HepG2 (cell line): ENCODE results near the gene MADCAM1. TPM values are rescaled to one million over a fixed set of nuclear protein-coding genes. Genes with fewer than 3 reads are reported as not detected.

Experiments used
- ATAC-seq: fragments of 200-7000 bp; cut with Tn5 transposase; 3 replicates; pipeline ENCODE4 v1.9.1; 2020; ENCODE audit warnings: mild to moderate bottlenecking, moderate library complexity
- BruUV-seq: library from RNA; stranded (reverse); fragments of 400-500 nt; replicated peaks from 2 replicates; lab custom pipeline; 2021; lab: Mats Ljungman, UMichigan
- CTCF ChIA-PET: fragments of 300-600 bp; formaldehyde crosslinking; extraction: SDS; loops from one replicate; lab custom pipeline; 2021; ENCODE audit warnings: low total read pairs, inconsistent platforms, low intra/inter-chr PET ratio; lab: Yijun Ruan, JAX
- POLR2A ChIA-PET: fragments of 350-600 bp; sonication (Branson Sonifier 250); formaldehyde crosslinking; loops from one replicate; lab custom pipeline; 2020; ENCODE audit warnings: antibody characterized with exemption, inconsistent platforms; lab: Yijun Ruan, JAX
- DNase-seq: peaks from one replicate; pipeline ENCODE4 v3.0.0-alpha.2; 2015; ENCODE audit warnings: low spot score
- FAIRE-seq: peaks from 3 replicates; lab custom pipeline; 2011; peaks lifted over from hg19 to GRCh38; lab: Jason Lieb, UNC
- H2AFZ ChIP-seq: one replicate; pipeline ENCODE4 v1.6.1; 2011; ENCODE audit warnings: low read length, inconsistent platforms
- H3K27ac ChIP-seq: fragments of 300-600 bp; 3 replicates; pipeline ENCODE4 v1.8.0; 2011; ENCODE audit warnings: mixed run types, mild to moderate bottlenecking, mixed read lengths, low read length, inconsistent platforms; ENCODE audit not compliant: insufficient read depth; ENCODE audit errors: extremely low read length
- H3K27me3 ChIP-seq, 2 experiments: fragments of 200-600 bp in 1 of 2; 2 replicates in 1 of 2; 3 replicates in 1 of 2; pipeline versions ENCODE4 v1.6.0 to v1.8.0; 2011; ENCODE audit warnings: low read length in 2 of 2, mild to moderate bottlenecking in 2 of 2, moderate library complexity in 2 of 2, inconsistent platforms in 1 of 2; ENCODE audit not compliant: insufficient read depth in 2 of 2, control insufficient read depth in 1 of 2
- H3K36me3 ChIP-seq, 2 experiments: fragments of 200-600 bp in 1 of 2; replicated peaks in 1 of 2; 2 replicates in 1 of 2; 3 replicates in 1 of 2; pipeline versions ENCODE4 v1.5.1 to v1.8.0; 2011; ENCODE audit warnings: low read length in 2 of 2, inconsistent platforms in 1 of 2; ENCODE audit not compliant: insufficient read depth in 2 of 2, control insufficient read depth in 1 of 2
- H3K4me1 ChIP-seq: 2 replicates; pipeline ENCODE4 v1.5.1; 2012; ENCODE audit warnings: low read length, inconsistent platforms; ENCODE audit not compliant: insufficient read depth
- H3K4me2 ChIP-seq: 2 replicates; pipeline ENCODE4 v1.6.0; 2011; ENCODE audit warnings: low read depth, low read length, inconsistent platforms
- H3K4me3 ChIP-seq, 3 experiments: fragments of 200-600 bp in 1 of 3; sonication (generic), shearing (Covaris generic) in 1 of 3; replicated peaks in 1 of 3; 2 replicates each; pipeline ENCODE4 v1.5.1; 2011 to 2016; ENCODE audit warnings: low read length in 3 of 3, inconsistent platforms in 2 of 3, low read depth in 2 of 3, mild to moderate bottlenecking in 2 of 3, control low read depth in 1 of 3, mixed read lengths in 1 of 3; ENCODE audit not compliant: insufficient read depth in 1 of 3
- H3K79me2 ChIP-seq: one replicate; pipeline ENCODE4 v1.6.1; 2011; ENCODE audit warnings: low read length, inconsistent platforms; ENCODE audit not compliant: insufficient read depth
- H3K9ac ChIP-seq: 2 replicates; pipeline ENCODE4 v1.6.0; 2011; ENCODE audit warnings: mild to moderate bottlenecking, low read depth, low read length, inconsistent platforms; ENCODE audit not compliant: insufficient read depth
- H3K9me3 ChIP-seq: 2 replicates; pipeline ENCODE4 v1.5.1; 2012; ENCODE audit warnings: mild to moderate bottlenecking, low read length
- H4K20me1 ChIP-seq: 2 replicates; pipeline ENCODE4 v1.6.0; 2011; ENCODE audit warnings: inconsistent platforms, mild to moderate bottlenecking, low read length, moderate library complexity; ENCODE audit not compliant: insufficient read depth
- ARNT ChIP-seq: fragments of 450-650 bp; IDR thresholded peaks from 2 replicates; pipeline ENCODE4 v1.6.1; 2017
- GZF1 ChIP-seq: sonication (generic); formaldehyde crosslinking; IDR thresholded peaks from 2 replicates; pipeline ENCODE4 v1.5.1; 2020; ENCODE audit warnings: mild to moderate bottlenecking, missing genetic modification reagents
- HDAC1 ChIP-seq: sonication (generic); formaldehyde crosslinking; IDR thresholded peaks from 2 replicates; pipeline ENCODE4 v1.5.1; 2020; ENCODE audit warnings: mild to moderate bottlenecking, missing genetic modification reagents
- MEIS2 ChIP-seq: sonication (generic); formaldehyde crosslinking; IDR thresholded peaks from 2 replicates; pipeline ENCODE4 v1.9.0; 2021; ENCODE audit warnings: mild to moderate bottlenecking, missing genetic modification reagents
- MZF1 ChIP-seq: sonication (generic); formaldehyde crosslinking; IDR thresholded peaks from 2 replicates; pipeline ENCODE4 v1.8.1; 2023; ENCODE audit warnings: mild to moderate bottlenecking, missing genetic modification reagents, borderline replicate concordance
- SIN3A ChIP-seq: IDR thresholded peaks from 2 replicates; pipeline ENCODE4 v1.6.1; 2011; ENCODE audit warnings: low read depth, mild to moderate bottlenecking, control low read depth, low read length, borderline replicate concordance
- ZFP37 ChIP-seq: sonication (generic); formaldehyde crosslinking; IDR thresholded peaks from 2 replicates; pipeline ENCODE4 v1.4.0; 2020; ENCODE audit warnings: missing genetic modification reagents, borderline replicate concordance
- ZNF12 ChIP-seq: sonication (generic); formaldehyde crosslinking; IDR thresholded peaks from 2 replicates; pipeline ENCODE4 v1.5.0; 2020; ENCODE audit warnings: missing genetic modification reagents
- ZNF607 ChIP-seq: sonication (generic); formaldehyde crosslinking; IDR thresholded peaks from 2 replicates; pipeline ENCODE4 v1.5.1; 2020; ENCODE audit warnings: missing genetic modification reagents, mild to moderate bottlenecking, borderline replicate concordance
- ZNF720 ChIP-seq: sonication (generic); formaldehyde crosslinking; IDR thresholded peaks from 2 replicates; pipeline ENCODE4 v1.4.0; 2020; ENCODE audit warnings: missing genetic modification reagents
- ZNF773 ChIP-seq: sonication (generic); formaldehyde crosslinking; IDR thresholded peaks from 2 replicates; pipeline ENCODE4 v1.4.0; 2020; ENCODE audit warnings: missing genetic modification reagents, borderline replicate concordance
- ZNF878 ChIP-seq: sonication (generic); formaldehyde crosslinking; IDR thresholded peaks from 2 replicates; pipeline ENCODE4 v1.8.1; 2023; ENCODE audit warnings: mild to moderate bottlenecking, missing genetic modification reagents, moderate library complexity
- WGBS: methylation state at CpG from one replicate; pipeline ENCODE4 v1.1.6; 2017; ENCODE audit warnings: low lambda C conversion rate; 5-methylcytosine and 5-hydroxymethylcytosine counted together
- in situ Hi-C: cut with HindIII; loops from 2 replicates; pipeline ENCODE4 v1.10.0; 2017; ENCODE audit warnings: low pct_unique_long_range_greater_than_20kb; ENCODE audit not compliant: extremely low pct_ligation_motif_present
- intact Hi-C: fragments of 100-400 bp; cut with micrococcal nuclease; formaldehyde crosslinking; loops from one replicate; pipeline ENCODE4 v1.10.0; 2022; ENCODE audit not compliant: unreplicated experiment
- polyA plus RNA-seq, 8 experiments: library from polyadenylated mRNA; depleted of rRNA in 3 of 8; stranded (reverse) in 7 of 8; unstranded in 1 of 8; fragments of >200 nt; fragmentation: Illumina TruSeq in 4 of 8; extraction: Trizol in 4 of 8; gene quantifications; 2 replicates each; pipeline versions ENCODE4 v1.2.1 to v1.2.3, GENCODE V29; 2011 to 2016; ENCODE audit warnings: low read depth in 4 of 8, missing spikeins in 1 of 8, mixed read lengths in 1 of 8; ENCODE audit not compliant: insufficient read depth in 1 of 8
- total RNA-seq, 5 experiments: library from RNA; depleted of rRNA; stranded (reverse); fragments of >200 nt; fragmentation: Illumina TruSeq; extraction: Trizol; gene quantifications; 2 replicates each; pipeline ENCODE4 v1.2.3, GENCODE V29; 2016; ENCODE audit warnings: low read depth in 1 of 5
- TF ChIP-seq, protein P1 (sequence below), 2 experiments: sonication (generic) in 1 of 2; formaldehyde crosslinking in 1 of 2; IDR thresholded peaks; 2 replicates each; pipeline versions ENCODE4 v1.4.0 to v1.6.1; 2016 to 2020; ENCODE audit warnings: borderline replicate concordance in 1 of 2, low read depth in 1 of 2, mild to moderate bottlenecking in 1 of 2, missing genetic modification reagents in 1 of 2
- TF ChIP-seq, protein P2 (sequence below): sonication (generic); formaldehyde crosslinking; IDR thresholded peaks from 2 replicates; pipeline ENCODE4 v1.4.0; 2020; ENCODE audit warnings: missing genetic modification reagents, mild to moderate bottlenecking, borderline replicate concordance

Gene MADCAM1
- total and polyA plus RNA-seq, 2 of the 13 experiments (the other 11 are each of a cell fraction or from before 2014, with no cell fraction given): 0.29 to 0.33 TPM

DNA sequence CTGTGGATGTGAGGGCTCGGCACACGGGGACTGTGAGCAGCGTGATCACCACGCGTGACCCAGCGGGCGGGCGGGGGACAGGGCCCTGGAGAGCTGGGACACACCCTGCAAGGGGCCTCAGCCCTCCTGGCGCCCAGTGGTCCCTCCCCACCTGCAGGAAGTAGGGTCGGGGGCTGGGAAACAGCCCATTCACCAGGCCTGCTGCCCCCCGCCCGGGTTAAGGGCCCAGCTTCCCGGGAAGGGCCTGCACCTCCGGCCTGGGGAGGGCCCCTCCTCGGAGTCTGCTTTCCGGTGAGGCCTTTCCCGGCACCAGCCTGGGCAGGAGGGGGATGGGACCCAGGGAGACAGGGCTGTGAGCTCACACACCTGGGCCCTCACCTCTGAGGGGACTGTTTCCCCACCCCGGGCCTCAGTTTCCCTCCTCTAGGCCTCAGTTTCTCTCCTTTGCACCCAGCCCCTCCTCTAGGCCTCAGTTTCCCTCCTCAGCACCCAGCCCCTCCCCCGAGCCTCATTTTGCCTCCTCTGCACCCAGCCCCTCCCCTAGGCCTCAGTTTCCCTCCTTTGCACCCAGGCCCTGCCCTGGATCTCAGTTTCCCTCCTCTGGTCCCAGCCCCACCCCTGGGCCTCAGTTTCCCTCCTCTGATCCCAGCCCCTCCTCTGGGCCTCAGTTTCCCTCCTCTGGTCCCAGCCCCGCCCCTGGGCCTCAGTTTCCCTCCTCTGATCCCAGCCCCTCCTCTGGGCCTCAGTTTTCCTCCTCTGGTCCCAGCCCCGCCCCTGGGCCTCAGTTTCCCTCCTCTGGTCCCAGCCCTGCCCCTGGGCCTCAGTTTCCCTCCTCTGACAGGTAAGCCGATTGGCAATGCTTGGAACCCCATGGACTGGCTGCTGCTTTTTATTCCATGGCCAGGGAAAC, 1.9 kb upstream of the MADCAM1 start:
- 12% methylated on average over 19 of the region's 22 CpGs for WGBS
- Histone ChIP-seq H3K79me2 (peaks cover 3% of the 10 kb centered on the region), H4K20me1 (no peaks in the 10 kb centered on the region), H2AFZ (no peak overlapping the region), H3K9me3 (no peaks in the 10 kb centered on the region), H3K36me3 (no peaks in the 10 kb centered on the region), H3K4me1 (peaks cover 56% of the 10 kb centered on the region), H3K27me3 (peaks cover 0 to 4% of the 10 kb centered on the region in 2 experiments; a peak in 2 of 5 replicates), H3K27ac (no peak overlapping the region), H3K4me3 (peak overlapping the region in 2 of 3 experiments; percentile 44 to 67; a peak in 3 of 6 replicates), H3K4me2 (peak overlapping the region; percentile 67), H3K9ac (peak overlapping the region; percentile 63)
- DNase-seq: no peak
- FAIRE-seq: no peak
- peak; percentile 6; the same call in 1 of the 3 replicates for ATAC-seq
- no TSS peak for BruUV-seq
- intact Hi-C loops (no loop called here), in situ Hi-C loops (no loop called here)
- CTCF ChIA-PET: interaction anchor here (1.5 kb wide), 1 partner anchor 16 kb away, joined by 5 read pairs; no protein-coding TSS in a partner anchor
- POLR2A ChIA-PET: interaction anchor here (0.6 to 2.6 kb wide), 2 partner anchors 12 to 37 kb away, joined by 3 to 23 read pairs; no protein-coding TSS in a partner anchor
- TF ChIP-seq ZNF878: no peak
- no peak for TF ChIP-seq GZF1 (CRISPR knock-in tag)
- no peak for TF ChIP-seq ZNF607 (CRISPR knock-in tag)
- no peak for TF ChIP-seq ZNF12
- no peak for TF ChIP-seq SIN3A
- no peak for TF ChIP-seq ARNT
- no peak for TF ChIP-seq ZNF773 (CRISPR knock-in tag)
- no peak for TF ChIP-seq MEIS2 (CRISPR knock-in tag)
- no peak; the same call in 1 of the 2 replicates for TF ChIP-seq HDAC1 (CRISPR knock-in tag)
- TF ChIP-seq ZFP37: no peak
- no peak for TF ChIP-seq ZNF720 (CRISPR knock-in tag)
- TF ChIP-seq, protein P1, sequence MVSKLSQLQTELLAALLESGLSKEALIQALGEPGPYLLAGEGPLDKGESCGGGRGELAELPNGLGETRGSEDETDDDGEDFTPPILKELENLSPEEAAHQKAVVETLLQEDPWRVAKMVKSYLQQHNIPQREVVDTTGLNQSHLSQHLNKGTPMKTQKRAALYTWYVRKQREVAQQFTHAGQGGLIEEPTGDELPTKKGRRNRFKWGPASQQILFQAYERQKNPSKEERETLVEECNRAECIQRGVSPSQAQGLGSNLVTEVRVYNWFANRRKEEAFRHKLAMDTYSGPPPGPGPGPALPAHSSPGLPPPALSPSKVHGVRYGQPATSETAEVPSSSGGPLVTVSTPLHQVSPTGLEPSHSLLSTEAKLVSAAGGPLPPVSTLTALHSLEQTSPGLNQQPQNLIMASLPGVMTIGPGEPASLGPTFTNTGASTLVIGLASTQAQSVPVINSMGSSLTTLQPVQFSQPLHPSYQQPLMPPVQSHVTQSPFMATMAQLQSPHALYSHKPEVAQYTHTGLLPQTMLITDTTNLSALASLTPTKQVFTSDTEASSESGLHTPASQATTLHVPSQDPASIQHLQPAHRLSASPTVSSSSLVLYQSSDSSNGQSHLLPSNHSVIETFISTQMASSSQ (IDR thresholded peaks at IDR 0.05; ENCODE audit: low read depth): no peak
- TF ChIP-seq, protein P1 (CRISPR knock-in tag; IDR thresholded peaks at IDR 0.05; ENCODE audit: borderline replicate concordance): no peak
- TF ChIP-seq, protein P2, sequence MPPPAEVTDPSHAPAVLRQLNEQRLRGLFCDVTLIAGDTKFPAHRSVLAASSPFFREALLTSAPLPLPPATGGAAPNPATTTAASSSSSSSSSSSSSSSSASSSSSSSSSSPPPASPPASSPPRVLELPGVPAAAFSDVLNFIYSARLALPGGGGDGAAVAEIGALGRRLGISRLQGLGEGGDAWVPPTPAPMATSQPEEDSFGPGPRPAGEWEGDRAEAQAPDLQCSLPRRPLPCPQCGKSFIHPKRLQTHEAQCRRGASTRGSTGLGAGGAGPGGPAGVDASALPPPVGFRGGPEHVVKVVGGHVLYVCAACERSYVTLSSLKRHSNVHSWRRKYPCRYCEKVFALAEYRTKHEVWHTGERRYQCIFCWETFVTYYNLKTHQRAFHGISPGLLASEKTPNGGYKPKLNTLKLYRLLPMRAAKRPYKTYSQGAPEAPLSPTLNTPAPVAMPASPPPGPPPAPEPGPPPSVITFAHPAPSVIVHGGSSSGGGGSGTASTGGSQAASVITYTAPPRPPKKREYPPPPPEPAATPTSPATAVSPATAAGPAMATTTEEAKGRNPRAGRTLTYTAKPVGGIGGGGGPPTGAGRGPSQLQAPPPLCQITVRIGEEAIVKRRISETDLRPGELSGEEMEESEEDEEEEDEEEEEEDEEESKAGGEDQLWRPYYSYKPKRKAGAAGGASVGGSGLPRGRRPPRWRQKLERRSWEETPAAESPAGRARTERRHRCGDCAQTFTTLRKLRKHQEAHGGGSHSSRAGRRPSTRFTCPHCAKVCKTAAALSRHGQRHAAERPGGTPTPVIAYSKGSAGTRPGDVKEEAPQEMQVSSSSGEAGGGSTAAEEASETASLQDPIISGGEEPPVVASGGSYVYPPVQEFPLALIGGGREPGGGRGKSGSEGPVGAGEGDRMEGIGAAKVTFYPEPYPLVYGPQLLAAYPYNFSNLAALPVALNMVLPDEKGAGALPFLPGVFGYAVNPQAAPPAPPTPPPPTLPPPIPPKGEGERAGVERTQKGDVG (CRISPR knock-in tag): no peak
- no peak for TF ChIP-seq MZF1 (CRISPR knock-in tag)
